HG02623 (cell line): Measurements from ENCODE around the gene KRTAP5-9.
"Not testable (repeated sequence)": the region's sequence is repeated elsewhere in the genome, so short reads cannot be mapped to it uniquely, and the experiment has no call there.

Source experiments
- ATAC-seq: cut with Tn5 transposase; IDR thresholded peaks from one replicate; pipeline ENCODE4 v1.9.1; 2021; ENCODE audit warnings: moderate library complexity; ENCODE audit not compliant: unreplicated experiment

KRTAP5-9 gene

DNA sequence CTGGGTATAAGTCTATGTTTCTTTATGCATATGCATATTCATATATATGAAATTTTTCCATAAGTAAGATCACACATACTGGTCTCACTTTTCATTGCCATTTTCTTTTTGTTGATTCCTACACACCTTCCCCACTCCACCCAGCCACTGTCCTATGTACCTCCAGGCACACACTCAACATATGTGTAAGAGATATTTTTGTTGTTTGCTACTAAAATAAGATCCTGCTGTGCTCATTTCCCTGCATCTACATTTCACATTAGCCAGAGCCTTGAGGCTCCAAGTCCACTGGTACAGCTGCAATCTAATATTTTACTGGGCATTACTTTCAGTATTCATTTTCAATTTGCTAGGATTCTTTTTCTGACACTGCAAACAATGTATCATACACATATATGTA is 9.0 kb downstream of the KRTAP5-9 start:
- ATAC-seq = no peak

DNA sequence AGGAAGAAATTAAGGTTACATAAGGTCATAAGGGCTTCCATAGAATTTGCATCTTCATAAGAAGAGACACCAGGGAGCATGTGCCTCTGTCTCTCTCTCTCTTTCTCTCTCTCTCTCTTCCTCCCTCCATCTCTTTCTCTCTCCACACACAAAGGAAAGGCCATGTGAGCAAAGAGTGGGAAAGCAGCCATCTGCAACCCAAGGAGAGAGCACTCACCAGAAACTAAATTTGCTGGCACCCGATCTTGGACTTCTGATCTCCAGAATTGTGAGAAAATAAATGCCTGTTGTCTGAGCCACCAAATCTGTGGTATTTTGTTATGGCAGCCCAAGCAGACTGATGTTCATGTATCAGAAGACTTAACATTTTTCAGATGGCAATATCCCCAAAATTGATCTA is 10.8 kb downstream of the KRTAP5-9 start:
- ATAC-seq = no peak

DNA sequence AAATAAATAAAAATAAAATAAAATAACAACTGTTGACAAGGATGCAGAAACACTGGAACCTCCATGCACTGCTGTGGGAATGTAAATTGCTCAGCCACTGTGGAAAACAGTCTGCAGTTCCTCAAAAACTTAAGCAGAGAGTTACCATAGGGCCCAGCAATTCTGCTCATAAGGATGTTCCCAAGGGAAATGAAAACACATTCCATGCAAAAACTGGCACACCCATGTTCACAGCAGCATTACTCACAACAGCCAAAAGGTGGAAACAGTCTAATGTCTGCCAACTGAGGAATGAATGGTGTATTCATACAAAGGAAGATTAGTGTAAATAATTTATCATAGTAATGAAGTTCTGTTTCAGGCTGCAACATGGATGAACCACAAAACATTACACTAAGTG is 13.9 kb downstream of the KRTAP5-9 start:
- no peak for ATAC-seq

DNA sequence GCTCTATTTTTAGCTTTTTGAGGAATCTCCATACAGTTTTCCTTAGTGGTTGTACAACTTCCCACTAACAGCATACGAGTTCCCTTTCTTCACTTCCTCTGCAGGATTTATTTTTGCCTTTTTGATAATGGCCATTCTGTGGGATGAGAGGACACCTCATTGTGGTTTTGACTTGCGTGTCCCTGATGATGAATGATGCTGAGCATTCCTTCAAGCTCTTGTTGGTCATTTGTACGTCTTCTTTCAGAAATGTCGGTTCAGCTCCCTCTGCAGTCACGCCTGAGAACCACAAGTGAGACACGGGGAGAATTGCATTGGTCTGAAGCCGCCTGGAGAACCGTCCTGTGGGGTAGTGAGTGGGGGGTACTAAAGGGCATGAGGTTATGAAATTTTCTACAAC is 15.2 kb downstream of the KRTAP5-9 start:
- no peak for ATAC-seq

DNA sequence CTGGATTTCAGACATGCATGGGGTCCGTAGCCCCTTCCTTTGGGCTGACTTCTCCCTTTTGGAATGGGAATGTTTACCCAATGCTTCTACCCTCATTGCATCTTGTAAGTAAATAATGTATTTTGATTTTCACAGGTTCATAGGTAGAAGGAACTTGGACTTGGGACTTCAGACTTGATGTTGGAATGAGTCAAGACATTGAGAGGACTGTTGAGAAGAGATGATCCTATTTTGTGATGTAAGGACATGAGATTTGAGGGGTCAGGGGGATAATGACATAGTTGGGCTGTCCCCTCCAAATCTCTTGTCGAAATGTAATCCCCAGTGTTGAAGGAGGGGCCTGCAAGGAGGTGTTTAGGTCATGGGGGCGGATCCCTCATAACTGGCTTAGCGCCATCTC is 16.2 kb downstream of the KRTAP5-9 start:
- ATAC-seq = no peak

DNA sequence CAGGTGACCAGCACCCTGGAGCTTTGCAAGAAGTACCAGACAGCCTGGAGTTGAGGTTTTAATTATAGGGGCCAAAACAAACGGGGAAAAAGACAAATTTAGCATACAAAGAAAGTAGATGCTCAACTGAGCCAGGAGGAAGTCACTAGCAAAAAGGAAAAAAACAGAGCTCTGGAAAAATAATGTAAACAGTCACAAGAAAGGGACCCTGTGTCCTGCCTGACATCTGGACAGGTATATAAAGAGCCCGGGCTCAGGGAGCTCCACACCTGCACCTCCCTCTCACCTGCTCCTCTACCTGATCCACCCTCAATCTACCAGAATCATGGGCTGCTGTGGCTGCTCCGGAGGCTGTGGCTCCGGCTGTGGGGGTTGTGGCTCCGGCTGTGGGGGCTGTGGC is 17.0 kb downstream of the KRTAP5-9 start, which contains the start of gene KRTAP5-10:
Gene KRTAP5-10 (plus strand): TSS at position 301 of the 400 bp plus-strand sequence. CDS start 25 bp downstream, at position 326.
- no peak for ATAC-seq

DNA sequence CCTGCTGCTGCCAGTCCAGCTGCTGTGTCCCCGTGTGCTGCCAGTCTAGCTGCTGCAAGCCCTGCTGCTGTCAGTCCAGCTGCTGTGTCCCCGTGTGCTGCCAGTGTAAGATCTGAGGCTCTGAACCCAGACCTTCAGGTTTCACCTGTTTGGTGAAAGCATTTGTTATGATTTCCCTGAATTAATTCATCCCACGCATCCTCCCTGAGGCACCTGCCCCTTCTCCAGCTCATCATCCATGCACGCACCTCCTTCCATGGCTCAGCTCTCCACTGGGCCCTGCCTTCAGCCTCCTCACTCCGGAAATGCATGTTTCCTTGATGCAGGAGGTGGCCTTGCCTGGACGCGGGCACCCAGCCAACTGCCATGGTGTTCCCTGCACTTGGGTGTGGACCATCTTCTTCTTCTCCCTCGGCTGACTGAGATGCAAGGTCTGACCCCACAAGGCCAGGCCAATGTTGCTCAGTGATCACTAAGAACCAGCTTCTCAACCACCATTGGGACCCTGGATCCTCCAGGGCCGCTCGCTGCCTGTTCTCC is 17.9 kb downstream of the KRTAP5-9 start:
- no peak for ATAC-seq

DNA sequence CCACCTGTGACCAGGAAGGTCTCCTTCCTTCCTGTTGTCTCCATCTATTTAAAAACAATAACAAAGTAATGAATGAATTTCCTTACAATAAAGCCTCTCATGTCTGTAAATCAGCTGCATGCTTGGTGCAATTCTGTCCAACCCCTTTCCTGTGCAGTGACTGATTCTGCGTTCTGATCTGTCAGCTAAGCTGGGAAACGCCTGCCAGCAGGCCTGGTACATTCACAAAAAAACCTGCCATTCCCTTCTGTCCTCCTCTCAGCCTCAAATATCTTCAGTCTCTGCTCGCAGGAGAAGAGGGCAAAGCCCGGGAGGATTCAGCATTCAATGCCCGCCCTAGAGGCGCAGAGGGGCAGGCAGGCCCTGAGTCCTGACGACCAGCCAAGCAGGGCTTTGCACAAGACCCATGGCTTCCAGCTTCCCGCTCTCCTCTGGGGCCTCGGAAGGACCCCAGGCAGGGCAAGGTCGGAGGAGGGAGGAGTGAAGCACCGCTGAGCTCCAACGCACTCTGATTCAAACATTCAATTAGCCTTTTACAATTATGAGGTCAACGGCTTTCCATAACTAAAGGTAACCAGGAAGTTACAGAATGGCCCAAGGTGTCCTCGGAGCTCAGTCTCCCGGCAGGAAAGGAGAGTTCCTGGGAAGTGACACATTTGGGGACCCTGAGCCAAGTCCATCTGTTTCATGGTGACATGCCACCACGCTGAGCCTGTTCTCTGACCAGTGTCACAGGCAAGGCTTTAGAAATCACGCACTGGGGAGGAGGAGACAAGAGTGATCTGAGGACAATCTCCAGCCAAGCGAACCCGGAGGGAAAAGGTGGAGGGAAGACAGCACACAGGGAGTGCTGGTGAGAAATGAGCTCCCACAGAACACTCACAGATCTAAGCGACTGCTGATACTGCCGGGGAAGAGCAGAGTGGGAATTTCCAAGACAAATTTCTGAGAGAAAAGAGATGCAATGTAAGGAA is 18.7 kb downstream of the KRTAP5-9 start:
- not testable (repeated sequence) for ATAC-seq

DNA sequence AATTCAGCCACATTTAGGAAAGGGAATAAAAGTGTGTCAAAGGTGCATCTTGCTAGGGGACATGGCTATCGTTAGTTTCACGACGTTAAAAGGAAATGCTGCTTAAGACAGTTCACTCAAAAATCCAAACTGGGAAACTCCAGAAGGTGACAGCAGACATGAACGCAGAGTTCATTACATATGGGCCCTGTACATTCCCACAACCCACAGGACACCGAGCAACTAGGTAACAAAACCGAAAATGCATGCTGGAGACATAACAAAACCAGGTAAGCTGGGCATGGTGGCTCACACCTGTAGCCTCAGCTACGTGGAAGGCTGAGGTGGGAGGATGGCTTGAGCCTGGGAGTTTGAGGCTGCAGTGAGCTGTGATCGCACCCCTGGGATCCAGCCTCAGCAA is 19.4 kb downstream of the KRTAP5-9 start:
- not testable (repeated sequence) for ATAC-seq

DNA sequence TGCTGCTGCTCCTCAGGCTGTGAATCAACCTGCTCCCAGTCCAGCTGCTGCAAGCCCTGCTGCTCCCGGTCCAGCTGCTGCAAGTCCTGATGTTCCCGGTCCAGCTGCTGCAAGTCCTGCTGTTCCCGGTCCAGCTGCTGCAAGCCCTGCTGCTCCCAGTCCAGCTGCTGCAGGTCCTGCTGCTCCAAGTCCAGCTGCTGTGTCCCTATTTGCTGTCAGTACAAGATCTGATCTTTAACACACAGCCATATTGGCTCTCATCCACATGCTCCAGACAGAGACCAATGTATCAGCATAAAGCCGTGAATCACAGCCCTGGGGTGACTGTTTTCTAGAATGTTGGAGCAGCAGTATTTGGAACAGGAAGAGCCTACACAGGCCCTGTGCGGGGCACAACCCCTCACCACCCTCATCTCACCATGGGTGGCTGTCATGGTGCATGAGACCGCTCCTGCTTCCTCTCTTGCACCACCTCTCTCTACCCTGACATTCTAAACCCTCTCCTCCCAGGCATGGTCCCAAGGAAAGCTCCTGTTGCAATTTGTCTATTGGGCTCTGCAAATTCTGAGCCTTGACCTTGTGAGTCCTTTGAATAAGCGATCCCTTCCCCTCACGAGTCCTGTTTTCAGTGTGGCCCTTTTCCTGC is 20.6 kb downstream of the KRTAP5-9 start:
- no peak for ATAC-seq

DNA sequence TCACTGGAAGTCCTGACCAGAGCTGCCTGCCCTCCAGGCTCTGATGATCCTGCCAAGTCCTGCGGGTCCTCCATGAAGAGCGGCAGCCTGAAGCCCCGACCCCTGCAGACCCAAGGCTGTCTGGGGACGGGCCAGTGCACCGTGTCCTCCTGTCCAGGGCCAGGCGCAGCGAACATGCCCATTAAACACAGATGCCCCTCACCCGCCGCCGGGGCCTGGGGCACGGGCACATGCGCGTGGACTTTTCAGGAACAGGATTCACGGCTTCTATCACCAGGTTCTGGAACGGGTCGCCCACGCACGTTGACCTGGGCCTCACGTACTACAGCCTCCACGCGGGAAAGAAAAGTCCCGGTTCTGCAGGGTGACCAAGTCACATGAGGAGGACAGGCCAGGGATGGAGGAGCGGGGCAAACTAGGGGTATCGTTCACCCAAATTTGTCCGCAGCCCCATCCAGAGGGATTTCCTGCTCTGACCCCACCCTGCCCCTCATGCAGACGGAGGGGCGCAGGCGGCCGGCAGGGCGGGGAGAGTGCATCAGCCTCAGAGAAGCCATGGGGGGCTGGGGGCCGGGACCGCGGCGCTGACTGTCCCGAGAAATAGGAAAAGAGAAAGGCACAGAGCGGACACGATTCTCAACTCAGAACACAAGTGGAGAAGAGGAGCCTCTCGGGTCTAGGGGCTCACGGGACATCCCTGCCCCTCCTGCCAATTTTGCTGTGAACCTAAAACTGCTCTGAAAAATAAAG is 23.1 kb downstream of the KRTAP5-9 start:
- not testable (repeated sequence) for ATAC-seq

DNA sequence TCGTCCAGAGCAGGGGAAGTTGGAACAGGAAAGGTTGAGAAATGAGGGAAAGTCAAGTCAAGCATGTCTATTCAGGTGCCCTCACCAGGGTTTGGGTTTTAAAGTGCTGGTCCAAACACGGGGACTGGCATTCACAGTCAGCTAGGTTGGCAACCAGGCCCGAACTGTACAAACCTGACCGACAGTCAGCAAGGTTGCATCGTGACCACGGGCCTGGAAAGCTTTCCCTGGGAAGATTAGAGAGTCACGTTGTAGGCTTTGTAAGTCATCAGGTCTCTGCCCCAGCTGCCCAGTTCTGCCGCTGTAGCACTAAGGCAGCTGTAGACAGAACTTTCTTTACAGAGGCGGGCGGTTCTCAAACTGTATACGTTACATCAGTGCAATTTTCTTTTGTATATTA is 24.6 kb downstream of the KRTAP5-9 start:
- ATAC-seq = no peak

DNA sequence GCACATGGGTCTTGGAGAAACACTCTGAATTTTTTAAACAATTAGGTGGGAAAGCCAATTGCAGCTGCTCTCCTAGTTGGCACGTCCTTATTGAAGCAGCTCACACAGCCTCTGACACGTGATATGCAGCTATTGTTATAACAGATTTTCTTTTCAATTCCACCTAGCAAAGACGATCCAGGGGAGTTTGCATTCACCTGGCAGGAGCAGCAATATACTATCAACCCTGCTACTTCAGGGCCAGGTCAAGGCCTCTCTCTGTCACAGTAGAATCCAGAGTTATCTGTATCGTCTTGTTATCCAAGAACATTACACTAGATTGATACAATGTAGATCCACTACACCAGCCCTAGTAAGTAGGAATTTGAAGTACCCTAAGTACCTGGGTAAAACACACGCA is 26.2 kb downstream of the KRTAP5-9 start:
- ATAC-seq = no peak

DNA sequence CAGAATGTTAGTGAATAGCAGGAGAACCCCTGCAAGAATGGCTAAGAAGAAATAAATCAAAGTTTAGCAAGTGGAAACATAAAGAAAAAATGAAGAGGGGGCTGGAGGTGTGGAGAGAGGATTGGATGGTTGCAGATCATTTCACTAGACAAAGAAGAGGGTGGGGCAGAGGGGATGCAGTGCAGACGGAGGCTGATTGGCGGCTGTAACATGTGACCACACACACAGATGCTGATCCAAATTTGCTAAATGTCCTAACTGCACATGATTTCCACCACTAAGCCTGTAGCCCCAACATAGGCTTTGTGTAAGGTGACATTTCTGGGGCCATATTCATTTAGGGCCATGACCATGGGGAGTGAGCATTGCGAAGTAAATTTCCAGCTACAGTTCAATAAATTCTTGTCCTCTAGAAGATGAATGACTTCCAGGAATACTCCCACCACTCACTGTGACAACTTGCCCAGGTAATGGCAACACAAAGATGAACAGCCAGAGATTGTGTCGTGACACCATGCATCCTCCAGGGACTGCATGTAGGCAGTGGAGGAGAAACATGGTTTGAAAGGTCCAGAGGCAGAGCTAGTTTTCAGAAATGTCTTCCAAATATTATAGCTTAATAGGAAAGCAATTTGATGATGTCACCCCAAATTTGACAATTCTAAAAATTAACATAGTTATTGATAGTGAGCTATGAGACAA is 27.7 kb downstream of the KRTAP5-9 start:
- no peak for ATAC-seq

DNA sequence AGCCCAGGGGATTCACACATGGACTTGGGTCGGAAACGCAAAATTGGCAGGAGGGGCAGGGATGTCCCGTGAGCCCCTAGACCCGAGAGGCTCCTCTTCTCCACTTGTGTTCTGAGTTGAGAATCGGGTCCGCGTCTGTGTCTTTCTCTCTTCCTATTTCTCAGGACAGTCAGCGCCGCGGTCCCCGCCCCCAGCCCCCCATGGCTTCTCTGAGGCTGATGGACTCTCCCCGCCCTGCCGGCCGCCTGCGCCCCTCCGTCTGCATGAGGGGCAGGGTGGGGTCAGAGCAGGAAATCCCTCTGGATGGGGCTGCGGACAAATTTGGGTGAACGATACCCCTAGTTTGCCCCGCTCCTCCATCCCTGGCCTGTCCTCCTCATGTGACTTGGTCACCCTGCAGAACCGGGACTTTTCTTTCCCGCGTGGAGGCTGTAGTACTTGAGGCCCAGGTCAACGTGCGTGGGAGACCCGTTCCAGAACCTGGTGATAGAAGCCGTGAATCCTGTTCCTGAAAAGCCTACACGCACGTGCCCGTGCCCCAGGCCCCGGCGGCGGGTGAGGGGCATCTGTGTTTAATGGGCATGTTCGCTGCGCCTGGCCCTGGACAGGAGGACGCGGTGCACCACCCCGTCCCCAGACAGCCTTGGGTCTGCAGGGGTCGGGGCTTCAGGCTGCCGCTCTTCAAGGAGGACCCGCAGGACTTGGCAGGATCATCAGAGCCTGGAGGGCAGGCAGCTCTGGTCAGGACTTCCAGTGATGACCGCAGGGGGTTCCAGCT is 28.7 kb downstream of the KRTAP5-9 start:
- not testable (repeated sequence) for ATAC-seq

DNA sequence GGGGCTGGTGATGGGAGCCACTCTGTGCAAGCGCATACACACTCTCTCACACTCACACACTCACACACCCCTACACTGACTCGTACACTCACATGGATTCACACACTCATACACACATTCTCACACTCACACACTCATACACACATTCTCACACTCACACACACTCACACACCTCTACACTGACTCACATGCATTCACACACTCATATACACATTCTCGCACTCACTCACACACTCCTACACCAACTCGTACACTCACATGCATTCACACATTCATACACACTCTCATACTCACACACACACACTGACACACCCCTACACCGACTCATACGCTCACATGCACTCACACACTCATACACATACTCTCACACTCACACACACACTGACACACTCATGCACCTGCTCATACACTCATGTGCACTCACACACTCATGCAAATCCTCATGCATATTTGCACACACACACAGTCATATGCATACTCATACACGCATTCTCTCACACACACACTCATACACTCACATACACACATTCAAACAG is 29.3 kb downstream of the KRTAP5-9 start:
- ATAC-seq = no peak

DNA sequence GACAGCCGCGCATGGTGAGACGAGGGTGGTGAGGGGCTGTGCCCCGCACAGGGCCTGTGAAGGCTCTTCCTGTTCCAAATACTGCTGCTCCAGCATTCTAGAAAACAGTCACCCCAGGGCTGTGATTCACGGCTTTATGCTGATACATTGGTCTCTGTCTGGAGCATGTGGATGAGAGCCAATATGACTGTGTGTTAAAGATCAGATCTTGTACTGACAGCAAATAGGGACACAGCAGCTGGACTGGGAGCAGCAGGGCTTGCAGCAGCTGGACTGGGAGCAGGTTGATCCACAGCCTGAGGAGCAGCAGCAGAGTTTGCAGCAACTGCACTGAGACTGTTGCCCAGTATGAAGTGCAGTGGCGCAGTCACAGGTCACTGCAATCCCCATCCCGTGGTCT is 31.3 kb downstream of the KRTAP5-9 start:
- ATAC-seq = not testable (repeated sequence)

DNA sequence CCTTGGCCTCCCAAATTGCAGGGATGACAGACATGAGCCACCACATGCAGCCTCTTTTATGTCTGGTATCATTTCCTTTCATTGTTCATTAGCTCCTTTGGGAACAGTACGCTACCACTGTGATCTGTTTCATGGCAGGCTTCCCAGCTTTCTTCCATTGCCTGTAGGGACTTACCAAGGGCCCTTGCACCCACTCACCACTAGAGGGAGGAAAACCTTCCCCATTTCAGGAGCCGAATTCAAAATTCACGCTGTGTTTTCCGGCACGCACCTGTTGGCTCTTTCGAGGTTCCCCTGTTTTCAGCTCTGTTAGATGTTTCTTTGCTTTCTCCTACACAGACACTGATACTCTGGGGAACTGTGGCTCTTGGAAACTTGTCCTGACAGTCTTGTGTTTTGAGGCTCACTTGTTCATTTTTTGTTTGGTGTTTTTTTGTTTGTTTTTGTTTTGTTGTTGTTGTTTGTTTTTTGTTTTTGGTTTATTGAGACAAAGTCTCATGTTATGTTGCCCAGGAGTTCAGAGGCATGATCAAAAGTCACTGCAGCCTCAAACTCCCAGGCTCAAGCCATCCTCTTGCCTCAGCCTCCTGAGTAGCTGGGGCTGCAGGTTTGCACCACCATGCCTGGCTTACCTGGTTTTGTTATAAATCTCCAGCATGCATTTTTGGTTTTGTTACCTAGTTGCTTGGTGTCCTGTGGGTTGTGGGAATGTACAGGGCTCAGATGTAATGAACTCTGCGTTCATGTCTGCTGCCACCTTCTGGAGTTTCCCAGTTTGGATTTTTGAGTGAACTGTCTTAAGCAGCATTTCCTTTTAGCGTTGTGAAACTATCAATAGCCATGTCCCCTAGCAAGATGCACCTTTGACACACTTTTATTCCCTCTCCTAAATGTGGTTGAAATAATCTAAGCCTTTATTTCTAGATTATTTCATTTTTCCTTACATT is 32.1 kb downstream of the KRTAP5-9 start:
- ATAC-seq = no peak
